ENCODE measurements around the gene RFPL2. TPM values are rescaled to one million over a fixed set of nuclear protein-coding genes. Genes with fewer than 3 reads are reported as not detected.

RFPL2 gene
- total RNA-seq (2014; rRNA removed; shearing (Covaris generic)) = not detected in 2 replicates

- DNase-seq (ENCODE audit: low read depth) = no peak
Observed at GRCh38 chr22:32204856-32205722, at the start of gene RFPL2. TSS of gene RFPL2 (minus strand) at chr22:32205073. CDS start at chr22:32202451, 2,622 bp downstream.

DNA sequence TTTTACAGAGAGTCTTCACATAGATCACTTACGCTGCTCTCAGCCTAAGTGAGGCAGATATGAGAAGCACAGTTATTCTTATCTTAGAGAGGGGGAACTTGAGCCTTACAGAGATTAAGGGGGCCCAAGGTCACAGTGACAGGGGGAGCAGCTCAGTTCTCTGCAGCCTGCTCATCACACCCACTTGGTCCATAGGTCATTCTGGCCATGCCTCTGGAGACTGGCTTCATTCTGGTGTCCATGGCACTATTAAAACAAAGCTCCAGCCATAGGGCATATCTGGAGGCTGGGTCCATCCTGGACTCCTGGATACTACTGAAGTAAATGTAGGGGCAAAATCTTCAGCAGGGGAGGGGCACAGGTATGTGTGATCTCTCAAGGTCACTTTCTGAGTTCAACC lies 44.4 kb upstream of the RFPL2 start:
- DNase-seq (ENCODE audit: low read depth) = no peak

DNA sequence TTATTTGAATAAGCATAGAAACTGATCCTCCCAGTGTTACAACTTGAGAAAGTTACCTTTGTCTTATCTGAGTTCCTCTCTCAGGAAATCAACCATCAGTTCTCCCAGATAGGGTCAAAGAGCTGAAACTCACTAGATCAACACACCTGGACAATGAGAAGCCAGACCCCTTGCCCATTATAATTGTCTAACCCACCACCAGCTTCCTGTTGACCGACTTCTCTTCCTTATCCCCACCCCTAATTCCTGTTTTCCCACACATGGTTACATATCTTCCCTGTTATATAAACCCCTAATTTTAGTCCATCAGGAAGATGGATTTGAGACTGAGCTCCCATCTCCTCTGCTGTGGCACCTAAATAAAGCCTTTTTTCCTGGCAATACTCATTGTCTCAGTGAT lies 43.4 kb upstream of the RFPL2 start:
- no peak for DNase-seq (ENCODE audit: low read depth)

- DNase-seq (ENCODE audit: low read depth) = no peak
Observed at GRCh38 chr22:32246166-32246565, 41.3 kb upstream of the RFPL2 start.

- no peak for DNase-seq (ENCODE audit: low read depth)
Observed at GRCh38 chr22:32245042-32245441, 40.2 kb upstream of the RFPL2 start.

DNA sequence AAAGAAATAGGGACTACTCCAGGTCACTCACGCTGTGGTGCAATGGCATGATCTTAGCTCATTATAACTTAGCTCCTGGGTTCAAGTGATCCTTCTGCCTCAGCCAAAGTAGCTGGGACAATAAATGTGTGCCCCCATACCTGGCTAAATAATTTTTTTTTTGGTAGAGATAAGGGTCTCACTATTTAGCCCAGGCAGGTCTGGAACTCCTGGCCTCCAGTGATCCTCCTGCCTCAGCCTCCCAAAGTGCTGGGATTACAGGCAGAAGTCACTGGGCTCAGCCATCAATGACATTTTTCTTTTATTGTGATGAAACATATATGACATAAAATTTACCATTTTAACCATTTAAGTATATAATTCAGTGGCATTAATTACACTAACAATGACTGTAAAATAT lies 39.7 kb upstream of the RFPL2 start:
- no peak for DNase-seq (ENCODE audit: low read depth)

GRCh38 chr22:32240461-32240860 lies 35.6 kb upstream of the RFPL2 start:
- no peak for DNase-seq (ENCODE audit: low read depth)

GRCh38 chr22:32237906-32238305 lies 33.0 kb upstream of the RFPL2 start:
- DNase-seq (ENCODE audit: low read depth) = no peak

DNA sequence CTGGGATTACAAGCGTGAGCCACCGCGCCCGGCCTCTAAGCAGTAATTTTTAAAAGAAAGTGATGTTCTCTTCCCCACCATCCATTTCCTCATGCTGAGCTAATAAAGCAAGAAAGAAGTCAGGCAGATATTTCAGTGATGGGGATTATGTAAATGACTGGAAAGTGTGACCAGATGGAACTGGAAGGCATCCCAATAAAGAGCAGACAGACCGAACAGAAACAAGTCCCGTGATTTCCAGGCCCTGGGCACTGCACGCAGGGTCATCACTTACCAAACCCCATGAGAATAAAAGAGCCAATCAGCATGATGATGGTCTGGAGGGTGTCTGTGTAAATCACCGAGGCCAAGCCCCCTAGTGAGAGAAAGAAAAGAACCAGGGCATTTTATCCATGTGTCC lies 32.1 kb upstream of the RFPL2 start:
- peak; percentile 2 for DNase-seq (ENCODE audit: low read depth)

GRCh38 chr22:32233091-32233490 lies 28.2 kb upstream of the RFPL2 start:
- DNase-seq (ENCODE audit: low read depth) = peak; percentile 3

GRCh38 chr22:32232191-32232830 lies 27.4 kb upstream of the RFPL2 start:
- no peak for DNase-seq (ENCODE audit: low read depth)

GRCh38 chr22:32226326-32227104 lies 21.6 kb upstream of the RFPL2 start:
- no peak for DNase-seq (ENCODE audit: low read depth)

- DNase-seq (ENCODE audit: low read depth) = no peak
Observed at GRCh38 chr22:32222991-32223390, 18.1 kb upstream of the RFPL2 start.

DNA sequence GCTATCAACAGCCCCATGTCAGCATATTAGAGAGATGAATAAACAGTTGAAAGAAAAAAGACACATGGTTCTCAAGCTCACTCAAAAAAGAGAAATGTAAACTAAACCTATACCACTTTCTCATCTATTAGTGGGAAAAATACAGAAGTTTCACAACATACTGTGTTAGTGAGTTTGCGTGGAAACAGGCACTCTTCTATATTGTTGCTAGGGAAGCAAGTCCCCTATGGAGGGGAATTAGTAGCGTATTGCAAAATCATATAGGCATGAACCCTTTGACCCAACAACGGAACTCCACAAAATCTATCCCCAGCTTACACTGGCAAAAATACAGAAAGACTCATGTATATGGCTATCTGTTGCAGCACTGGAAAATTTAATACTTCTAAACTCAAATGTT lies 14.2 kb upstream of the RFPL2 start:
- DNase-seq (ENCODE audit: low read depth) = no peak

GRCh38 chr22:32218470-32218869 lies 13.6 kb upstream of the RFPL2 start:
- DNase-seq (ENCODE audit: low read depth) = peak; percentile 4

- DNase-seq (ENCODE audit: low read depth) = no peak
Observed at GRCh38 chr22:32217465-32217864, 12.6 kb upstream of the RFPL2 start.

- no peak for DNase-seq (ENCODE audit: low read depth)
Observed at GRCh38 chr22:32216911-32217310, 12.0 kb upstream of the RFPL2 start.

DNA sequence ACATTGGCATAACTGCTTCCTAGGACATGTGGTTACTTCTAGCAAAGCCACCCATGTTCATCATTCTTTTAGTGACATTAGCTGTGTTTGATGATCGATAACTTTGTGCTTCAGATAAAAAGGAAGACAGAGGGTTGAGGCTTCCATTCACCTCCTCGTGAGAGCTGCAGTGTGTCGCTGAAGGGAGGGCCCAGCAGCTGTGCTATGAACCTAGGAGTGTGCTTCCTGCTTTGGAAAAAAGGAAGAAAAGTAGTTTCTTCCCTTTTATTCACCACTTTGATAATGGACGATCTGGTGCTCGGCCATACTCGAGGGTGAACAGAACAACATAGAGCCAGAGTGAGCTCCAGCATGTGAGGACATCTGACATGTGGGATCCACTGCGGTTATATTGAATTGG lies 6.1 kb upstream of the RFPL2 start:
- DNase-seq (ENCODE audit: low read depth) = no peak

DNA sequence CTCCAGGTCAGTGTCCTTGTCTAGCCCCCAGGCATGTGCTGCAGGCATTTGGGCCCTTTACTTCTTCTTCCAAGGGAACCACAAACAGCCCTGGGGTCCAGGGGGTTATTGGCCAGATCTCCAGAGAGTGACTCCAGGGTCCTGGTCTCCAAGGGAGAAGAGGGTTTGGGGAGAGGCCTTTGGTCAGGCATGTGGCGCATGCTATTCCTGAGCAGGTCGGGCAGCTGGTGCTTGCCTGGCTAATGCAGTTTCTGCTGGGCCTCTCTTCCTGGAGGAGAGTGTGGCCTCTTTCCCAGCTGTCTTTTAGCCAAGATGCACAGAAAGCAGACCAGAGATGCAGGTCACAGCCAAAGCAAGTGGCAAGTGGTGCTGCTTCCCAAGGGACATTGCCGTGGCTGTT lies 3.8 kb upstream of the RFPL2 start:
- DNase-seq (ENCODE audit: low read depth) = no peak

GRCh38 chr22:32207971-32208480 lies 3.2 kb upstream of the RFPL2 start:
- DNase-seq (ENCODE audit: low read depth) = no peak

DNA sequence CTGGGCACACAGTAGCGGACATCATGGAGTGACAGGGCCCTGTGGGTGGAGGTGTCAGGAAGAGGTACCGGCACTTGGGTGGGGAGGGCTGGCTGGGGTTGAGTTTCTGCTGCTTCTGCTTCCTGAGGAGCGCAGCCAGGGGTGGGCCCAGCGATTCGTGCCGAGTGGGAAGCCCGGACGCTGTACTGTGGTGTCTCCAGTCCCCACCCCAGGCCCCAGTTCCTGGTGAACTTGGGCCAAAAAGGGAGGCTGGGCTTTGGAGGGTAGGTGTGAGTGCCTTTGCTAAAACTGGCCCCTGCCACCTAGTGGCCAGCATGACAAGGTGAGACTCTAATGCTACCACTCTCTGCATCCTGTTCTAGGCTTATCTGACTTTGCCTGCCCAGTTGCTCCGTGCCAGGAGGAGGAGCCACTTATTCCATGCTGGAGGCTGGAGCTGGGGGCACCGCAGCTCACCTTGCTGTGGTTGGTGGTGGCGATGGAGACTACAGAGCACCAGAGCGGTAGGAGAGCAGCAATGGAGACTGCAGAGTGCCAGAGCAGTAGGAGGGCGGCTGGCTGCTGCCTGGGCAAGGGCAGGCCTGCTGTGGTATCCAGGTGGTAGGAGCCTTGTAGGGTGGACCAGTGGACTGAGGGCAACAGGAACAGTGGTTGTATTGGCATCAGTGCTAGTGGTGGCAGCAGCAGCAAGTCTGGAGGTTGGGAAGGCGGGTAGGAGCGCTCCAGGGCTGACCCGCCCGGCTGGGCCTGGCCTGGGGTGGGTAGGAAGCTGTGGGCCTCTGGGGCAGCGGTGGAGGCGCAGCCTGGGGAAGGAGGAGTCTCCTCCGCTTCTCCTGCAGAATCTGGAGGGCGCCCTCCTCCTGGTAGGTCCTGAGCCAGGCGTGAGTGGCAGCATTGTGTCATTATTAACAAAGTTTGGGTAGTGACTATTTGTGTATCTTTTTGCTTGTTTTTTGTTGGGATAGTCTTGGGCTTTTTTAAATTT lies 2.2 kb upstream of the RFPL2 start:
- DNase-seq (ENCODE audit: low read depth) = peak; percentile 18
